Natural killer cell (primary cell): ENCODE data around the gene PPY. TPM values are rescaled to one million over a fixed set of nuclear protein-coding genes. Genes with fewer than 3 reads are reported as not detected.

Experiments
- ATAC-seq, 3 donors: fragments of 150-1000 bp in 2 of 3; fragments of 200-7000 bp in 1 of 3; cut with Tn5 transposase; 1 replicate in 1 of 3; 2 replicates in 2 of 3; pipeline ENCODE4 v1.10.0; 2021; ENCODE audit warnings: mild to moderate bottlenecking in 2 of 3, moderate library complexity in 2 of 3
- DNase-seq, 2 donors: peaks; one replicate each; pipeline versions ENCODE4 v3.0.0 to v3.0.0-alpha.2; 2013 to 2021; ENCODE audit warnings: mixed read lengths in 1 of 2
- H3K27ac ChIP-seq: one replicate; pipeline ENCODE4 v1.5.1; 2013; ENCODE audit warnings: mild to moderate bottlenecking, low read length
- H3K27me3 ChIP-seq: one replicate; pipeline ENCODE4 v1.6.1; 2013; ENCODE audit warnings: low read length; ENCODE audit not compliant: control insufficient read depth, insufficient read depth
- H3K36me3 ChIP-seq: one replicate; pipeline ENCODE4 v1.6.1; 2013; ENCODE audit warnings: low read length; ENCODE audit not compliant: control insufficient read depth, insufficient read depth
- H3K4me1 ChIP-seq: one replicate; pipeline ENCODE4 v1.6.1; 2013; ENCODE audit warnings: low read length; ENCODE audit not compliant: control insufficient read depth, insufficient read depth
- H3K4me3 ChIP-seq: one replicate; pipeline ENCODE4 v1.5.1; 2013; ENCODE audit warnings: low read length
- H3K9me3 ChIP-seq: one replicate; pipeline ENCODE4 v1.6.1; 2013; ENCODE audit warnings: low read length; ENCODE audit not compliant: control insufficient read depth, insufficient read depth
- H3K27ac Mint-ChIP-seq, 2 donors: one replicate each; pipeline ENCODE4 v1.8.0; 2022; ENCODE audit warnings: mild to moderate bottlenecking in 2 of 2, mixed read lengths in 2 of 2, moderate library complexity in 1 of 2
- H3K27me3 Mint-ChIP-seq, 2 donors: one replicate each; pipeline ENCODE4 v1.8.0; 2022; ENCODE audit warnings: low read depth in 2 of 2, mixed read lengths in 2 of 2
- H3K36me3 Mint-ChIP-seq: one replicate; pipeline ENCODE4 v1.8.0; 2022; ENCODE audit warnings: mixed read lengths
- H3K4me1 Mint-ChIP-seq, 2 donors: one replicate each; pipeline ENCODE4 v1.8.0; 2022; ENCODE audit warnings: mixed read lengths in 2 of 2
- H3K4me3 Mint-ChIP-seq: one replicate; pipeline ENCODE4 v1.8.0; 2022; ENCODE audit warnings: mild to moderate bottlenecking, moderate library complexity, mixed read lengths
- H3K9me3 Mint-ChIP-seq, 2 donors: one replicate each; pipeline ENCODE4 v1.8.0; 2022; ENCODE audit warnings: mixed read lengths in 2 of 2
- WGBS: methylation state at CpG from one replicate; pipeline ENCODE4 v1.1.7; 2013; ENCODE audit warnings: missing lambda C conversion rate; ENCODE audit not compliant: insufficient coverage; 5-methylcytosine and 5-hydroxymethylcytosine counted together
- intact Hi-C: fragments of 100-400 bp; cut with micrococcal nuclease; formaldehyde crosslinking; loops from one replicate; pipeline ENCODE4 v1.14.2; 2022
- total RNA-seq, 4 donors: library from RNA; stranded (reverse); fragments of 120-200 nt in 1 of 4; gene quantifications; one replicate each; pipeline versions ENCODE4 v1.2.3 to v1.2.4, GENCODE V29; 2013 to 2022
- TF ChIP-seq, protein P1 (sequence below): fragments of 200-600 bp; IDR thresholded peaks from one replicate; pipeline ENCODE4 v1.8.0; 2022; ENCODE audit warnings: antibody characterized with exemption

Gene PPY
- total RNA-seq, 3 donors from 2014 or later (not counting 1 experiment from before 2014, with no cell fraction given), result not detected

GRCh38 chr17:43911904-43912303 lies 30.4 kb downstream of the PPY start:
- intact Hi-C loops, result no loop called here
- Histone ChIP-seq H3K4me1 (peaks cover 19% of the 10 kb centered on the region), H3K27me3 (peaks cover 18% of the 10 kb centered on the region), H3K36me3 (no peaks in the 10 kb centered on the region), H3K9me3 (no peaks in the 10 kb centered on the region), H3K27ac (no peak overlapping the region), H3K4me3 (no peak overlapping the region)
- DNase-seq (no peak), ATAC-seq (no peak)
- H3K27ac Mint-ChIP-seq, result no peak overlapping the region
- H3K9me3 Mint-ChIP-seq, result no peaks in the 10 kb centered on the region
- TF ChIP-seq, protein P1, sequence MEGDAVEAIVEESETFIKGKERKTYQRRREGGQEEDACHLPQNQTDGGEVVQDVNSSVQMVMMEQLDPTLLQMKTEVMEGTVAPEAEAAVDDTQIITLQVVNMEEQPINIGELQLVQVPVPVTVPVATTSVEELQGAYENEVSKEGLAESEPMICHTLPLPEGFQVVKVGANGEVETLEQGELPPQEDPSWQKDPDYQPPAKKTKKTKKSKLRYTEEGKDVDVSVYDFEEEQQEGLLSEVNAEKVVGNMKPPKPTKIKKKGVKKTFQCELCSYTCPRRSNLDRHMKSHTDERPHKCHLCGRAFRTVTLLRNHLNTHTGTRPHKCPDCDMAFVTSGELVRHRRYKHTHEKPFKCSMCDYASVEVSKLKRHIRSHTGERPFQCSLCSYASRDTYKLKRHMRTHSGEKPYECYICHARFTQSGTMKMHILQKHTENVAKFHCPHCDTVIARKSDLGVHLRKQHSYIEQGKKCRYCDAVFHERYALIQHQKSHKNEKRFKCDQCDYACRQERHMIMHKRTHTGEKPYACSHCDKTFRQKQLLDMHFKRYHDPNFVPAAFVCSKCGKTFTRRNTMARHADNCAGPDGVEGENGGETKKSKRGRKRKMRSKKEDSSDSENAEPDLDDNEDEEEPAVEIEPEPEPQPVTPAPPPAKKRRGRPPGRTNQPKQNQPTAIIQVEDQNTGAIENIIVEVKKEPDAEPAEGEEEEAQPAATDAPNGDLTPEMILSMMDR, result no peak
- H3K4me3 Mint-ChIP-seq, result no peak overlapping the region
- H3K27me3 Mint-ChIP-seq, result peaks cover 0 to 8% of the 10 kb centered on the region in 2 donors
- no peaks in the 10 kb centered on the region for H3K36me3 Mint-ChIP-seq
- WGBS, result 81% methylated on average over 8 of the region's 8 CpGs
- peaks cover 0 to 1% of the 10 kb centered on the region in 2 donors for H3K4me1 Mint-ChIP-seq

DNA sequence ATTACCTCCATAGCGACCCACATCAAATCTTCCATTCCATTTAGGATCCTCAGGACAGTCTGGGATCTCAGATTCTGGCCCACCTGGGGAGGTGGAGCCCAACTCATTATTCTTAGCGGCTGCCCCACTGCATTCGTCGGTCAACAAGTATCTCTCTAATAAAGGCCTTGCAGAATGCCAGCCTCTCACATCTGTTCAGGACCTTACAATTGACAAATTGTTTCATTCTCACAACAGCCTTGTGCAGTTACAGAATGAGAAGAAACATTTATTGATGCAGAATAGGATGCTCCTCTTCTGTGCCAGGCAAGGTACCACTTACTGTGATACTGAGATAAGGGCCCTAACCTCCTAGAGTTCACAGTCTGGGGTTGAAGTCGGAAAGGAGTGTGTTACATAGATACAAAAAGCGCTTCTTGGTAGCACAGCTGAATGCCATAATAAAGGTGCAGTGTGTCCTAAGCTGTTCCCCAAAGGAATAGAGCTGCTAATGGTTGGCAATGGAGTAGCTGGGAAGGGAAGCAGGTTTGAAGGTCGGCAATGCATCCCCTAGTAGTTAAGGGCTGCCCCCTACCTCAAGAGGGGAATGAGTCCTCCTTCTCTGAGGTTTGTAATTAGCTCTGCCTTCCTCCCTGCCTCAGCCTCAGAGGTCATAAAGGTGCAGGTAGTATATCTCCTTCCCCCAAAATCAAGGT lies 32.6 kb downstream of the PPY start:
- Histone ChIP-seq H3K27ac (no peak overlapping the region), H3K36me3 (no peaks in the 10 kb centered on the region), H3K4me3 (no peak overlapping the region), H3K9me3 (no peaks in the 10 kb centered on the region), H3K27me3 (peaks cover 33% of the 10 kb centered on the region), H3K4me1 (peaks cover 27% of the 10 kb centered on the region)
- ATAC-seq (no peak), DNase-seq (no peak)
- no peak overlapping the region for H3K27ac Mint-ChIP-seq
- H3K9me3 Mint-ChIP-seq, result no peaks in the 10 kb centered on the region
- TF ChIP-seq, protein P1, result no peak
- peaks cover 1 to 23% of the 10 kb centered on the region in 2 donors for H3K27me3 Mint-ChIP-seq
- H3K4me3 Mint-ChIP-seq, result no peak overlapping the region
- 77% methylated on average over 7 of the region's 7 CpGs for WGBS
- intact Hi-C loops, result loop anchor here (1.0 kb wide), 1 partner anchor 132 kb away; no protein-coding TSS in a partner anchor
- H3K4me1 Mint-ChIP-seq, result peaks cover 0 to 10% of the 10 kb centered on the region in 2 donors
- H3K36me3 Mint-ChIP-seq, result no peaks in the 10 kb centered on the region

DNA sequence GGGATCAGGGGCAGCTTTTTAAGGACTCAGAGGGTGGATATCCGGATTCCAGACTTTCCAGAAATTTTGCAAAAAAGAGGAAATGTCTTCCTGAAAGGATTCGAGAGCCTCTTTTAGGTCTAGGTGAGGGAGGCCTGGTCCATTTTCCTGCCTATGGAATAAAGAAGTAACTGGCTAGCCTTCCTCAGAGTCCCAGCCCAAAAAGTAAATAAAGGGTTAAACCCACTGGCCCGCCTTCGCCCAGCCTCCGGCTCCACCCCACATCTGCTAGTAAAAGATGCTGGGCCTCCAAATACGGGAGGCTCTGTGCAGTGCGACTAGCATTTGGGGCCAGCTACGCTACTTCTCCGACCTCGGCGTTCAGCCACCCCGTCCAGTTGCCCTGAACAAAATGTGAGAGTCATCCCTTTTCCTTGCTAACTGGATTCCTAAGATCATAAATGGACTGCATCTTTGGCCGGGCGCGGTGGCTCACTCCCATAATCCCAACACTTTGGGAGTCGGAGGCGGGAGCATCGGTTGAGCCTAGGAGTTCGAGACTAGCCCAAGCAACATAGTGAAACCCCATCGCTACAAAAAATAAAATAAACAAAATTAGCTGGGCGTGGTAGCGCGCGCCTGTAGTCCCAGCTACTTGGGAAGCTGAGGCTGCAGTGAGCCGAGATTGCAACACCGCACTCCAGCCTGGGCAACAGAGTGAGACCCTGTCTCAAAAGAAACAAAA lies 34.1 kb downstream of the PPY start:
- H3K4me3 ChIP-seq, result no peak overlapping the region
- TF ChIP-seq, protein P1, result no peak
- Mint-ChIP-seq H3K36me3 (no peaks in the 10 kb centered on the region), H3K4me3 (no peak overlapping the region), H3K27me3 (peaks cover 11 to 33% of the 10 kb centered on the region in 2 donors), H3K4me1 (peaks cover 0 to 10% of the 10 kb centered on the region in 2 donors), H3K27ac (no peak overlapping the region), H3K9me3 (no peaks in the 10 kb centered on the region)
- 32% methylated on average over 26 of the region's 26 CpGs for WGBS
- H3K27ac ChIP-seq, result no peak overlapping the region
- peak in 1 of 2 donors; percentile 73 for DNase-seq
- H3K36me3 ChIP-seq, result no peaks in the 10 kb centered on the region
- no peaks in the 10 kb centered on the region for H3K9me3 ChIP-seq
- ATAC-seq, result peak in 2 of 3 donors; percentile 30 to 47
- H3K27me3 ChIP-seq, result peaks cover 33% of the 10 kb centered on the region
- H3K4me1 ChIP-seq, result peaks cover 27% of the 10 kb centered on the region
- intact Hi-C loops, result no loop called here
